Activated CD8-positive, alpha-beta memory T cell treated with anti-CD3 and anti-CD28 coated beads for 1 hour (primary cell): ENCODE data around the gene CSF3R.

Source experiments
- DNase-seq, 2 donors: peaks; one replicate each; pipeline ENCODE4 v3.0.0-alpha.2; 2020; ENCODE audit warnings: low read depth in 1 of 2; ENCODE audit errors: extremely low read depth in 1 of 2

CSF3R gene

DNA sequence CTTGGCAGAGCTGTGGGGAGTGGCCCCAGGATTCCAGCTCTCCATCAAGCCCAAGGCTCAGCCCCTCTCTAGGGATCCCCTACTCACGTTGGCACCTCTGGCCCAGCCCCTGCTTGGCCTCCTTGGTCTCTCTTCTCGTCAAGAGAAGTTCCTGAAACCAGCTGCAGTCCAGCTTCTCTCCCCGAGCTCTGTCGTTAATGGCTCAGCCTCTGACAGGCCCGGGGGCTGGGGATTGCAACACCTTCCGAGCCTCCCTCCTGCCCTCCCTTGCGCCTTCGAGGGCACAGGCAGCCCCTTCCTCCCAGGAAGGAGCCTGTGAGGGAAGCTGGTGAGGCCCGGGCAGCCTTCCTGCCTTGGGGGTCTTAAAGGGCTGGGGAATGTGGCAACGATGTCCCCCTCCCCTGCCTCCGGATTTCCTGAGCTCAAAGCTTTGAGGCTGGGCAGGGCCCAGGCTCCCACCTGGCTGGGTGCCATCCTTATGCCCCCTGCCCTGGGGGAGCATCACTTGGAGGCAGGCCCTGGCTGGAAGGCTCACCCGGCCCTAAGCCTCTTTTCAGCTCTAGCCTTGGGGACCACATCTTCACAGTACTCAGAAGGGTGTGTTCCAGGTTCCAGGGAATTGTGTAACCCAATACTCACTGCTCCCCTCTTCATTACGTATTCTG is at the start of gene CSF3R:
CSF3R (minus strand) TSS at position 190 of the 665 bp plus-strand sequence. CDS start 3,417 bp downstream, outside the sequence.
- no peak for DNase-seq

- DNase-seq, result no peak
Measured at GRCh38 chr1:36531833-36532232, 49.1 kb upstream of the CSF3R start.

DNA sequence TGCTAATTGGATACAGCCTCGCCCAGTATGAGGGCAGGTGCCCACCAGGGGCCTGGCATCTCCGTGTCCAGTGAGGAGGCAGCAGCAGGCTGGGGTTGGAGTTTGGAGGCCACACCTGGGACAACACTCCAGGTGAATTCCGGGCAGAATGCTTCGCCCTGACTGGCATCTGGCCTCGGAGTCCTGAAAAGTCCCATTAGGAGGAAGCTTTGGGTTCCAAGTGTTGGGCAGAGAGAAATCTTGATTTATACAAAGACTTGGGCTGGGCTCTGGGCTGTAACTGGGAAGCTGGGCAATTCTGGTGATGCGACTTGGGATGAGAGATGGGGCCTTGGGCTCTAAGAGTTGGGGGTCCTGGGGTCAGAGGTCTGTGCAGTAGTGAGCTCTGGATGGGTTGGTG is 48.1 kb upstream of the CSF3R start:
- DNase-seq, result no peak

- no peak for DNase-seq
Measured at GRCh38 chr1:36530261-36530660, 47.5 kb upstream of the CSF3R start.

DNA sequence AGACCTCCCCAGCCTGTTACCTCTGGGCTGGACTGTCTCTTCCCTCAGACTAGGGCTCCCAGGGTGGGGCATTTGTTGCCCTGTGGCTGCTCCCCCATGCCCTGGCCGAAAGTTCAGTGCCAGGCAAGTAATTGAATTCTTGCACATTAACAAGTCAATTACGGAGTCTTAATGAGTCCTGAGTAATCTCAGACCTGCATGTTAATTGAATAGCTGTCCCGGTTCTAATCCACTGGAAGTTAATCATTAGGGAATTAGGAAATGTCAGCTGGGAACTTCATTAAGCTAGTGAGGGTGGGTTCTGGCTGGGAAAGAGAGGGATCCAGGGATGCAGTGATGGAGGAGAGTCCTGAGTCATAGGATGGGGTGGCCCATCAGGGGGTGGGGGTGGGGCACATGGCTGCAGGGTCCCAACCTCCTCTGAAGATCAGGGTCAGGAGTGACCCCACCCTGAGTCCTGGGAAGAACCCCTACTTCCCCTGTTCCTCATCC is 47.1 kb upstream of the CSF3R start:
- DNase-seq, result no peak

DNA sequence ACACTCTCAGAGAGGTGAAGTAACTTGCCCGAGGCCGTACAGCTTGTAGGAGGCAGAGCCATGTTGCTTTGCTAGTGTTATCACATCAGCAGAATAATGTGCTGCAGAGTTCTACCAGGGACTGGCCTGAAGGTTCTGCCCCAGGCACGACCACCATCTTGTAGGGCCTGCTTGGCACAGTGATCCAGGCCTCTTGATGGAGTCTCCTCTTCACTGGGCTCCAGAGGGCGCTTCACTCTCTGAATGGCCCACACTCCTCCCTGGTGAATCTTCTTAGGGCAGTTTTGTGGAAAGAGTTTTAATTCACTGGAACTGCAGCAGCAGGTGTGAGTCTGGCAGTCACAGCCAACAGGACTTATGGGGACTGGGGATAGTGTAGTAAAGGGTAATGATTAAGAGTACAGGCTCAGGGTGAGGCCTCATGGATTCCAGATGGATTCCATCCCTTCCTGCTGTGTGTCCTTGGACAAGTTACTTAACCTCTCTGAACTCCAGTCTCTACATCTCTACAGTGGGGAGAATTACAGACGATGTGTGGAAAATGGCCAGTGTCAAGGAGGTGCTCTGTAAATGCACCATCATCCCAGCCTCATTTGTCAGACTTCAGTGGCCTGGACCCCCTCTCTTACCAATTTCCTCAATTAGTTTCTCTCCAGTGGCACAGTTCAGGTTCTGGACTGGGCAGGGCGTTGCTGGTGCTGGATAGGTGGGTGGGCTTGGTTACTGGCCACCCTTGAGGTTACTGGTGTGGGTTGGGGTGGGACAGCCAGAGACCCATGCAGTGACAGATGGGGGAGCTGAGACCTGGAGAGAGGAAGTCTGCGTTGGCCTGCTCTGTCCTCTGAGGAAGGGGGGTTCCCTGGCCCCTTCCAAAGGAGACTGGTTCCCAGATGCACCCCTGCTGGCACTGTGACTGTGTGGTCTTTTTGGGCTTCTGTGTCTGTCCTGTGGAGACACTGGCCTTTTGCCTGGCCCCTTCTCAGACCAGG is 45.9 kb upstream of the CSF3R start:
- DNase-seq, result no peak

- no peak for DNase-seq
Measured at GRCh38 chr1:36525166-36525565, 42.5 kb upstream of the CSF3R start.

DNA sequence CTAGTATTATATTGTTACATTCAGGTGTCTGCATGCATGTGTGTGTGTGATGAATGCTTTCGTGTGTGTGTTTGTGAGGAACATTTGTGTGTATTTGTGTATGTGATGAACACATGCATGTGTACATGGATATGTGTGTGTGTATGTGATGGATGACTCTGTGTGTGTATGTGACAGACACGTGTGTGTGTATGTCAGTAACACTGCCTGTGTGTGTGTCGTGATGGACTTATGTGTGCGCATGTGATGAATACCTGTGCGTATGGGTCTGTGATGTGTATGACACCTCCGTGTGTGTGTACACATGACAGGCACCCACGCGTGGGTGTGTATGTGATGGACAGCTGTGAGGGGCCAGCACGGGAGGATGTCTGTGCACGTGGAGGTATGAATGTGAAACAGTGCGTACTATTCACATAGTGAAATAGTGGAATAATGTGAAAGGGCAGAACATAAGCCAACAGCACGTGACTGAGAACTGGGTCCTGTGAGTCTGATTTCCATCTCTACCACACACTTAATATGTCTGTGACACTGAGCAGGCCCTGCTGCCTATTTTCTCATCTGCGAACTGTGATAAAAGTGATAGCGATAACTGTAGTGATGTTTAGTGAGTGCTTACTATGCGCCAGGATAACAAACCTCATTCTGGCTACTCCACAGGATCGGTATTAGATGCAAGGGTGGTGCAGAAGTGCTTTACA is 41.8 kb upstream of the CSF3R start:
- no peak for DNase-seq

GRCh38 chr1:36523850-36524249 is 41.1 kb upstream of the CSF3R start:
- no peak for DNase-seq

GRCh38 chr1:36523230-36523495 is 40.5 kb upstream of the CSF3R start:
- no peak for DNase-seq

- no peak for DNase-seq
Measured at GRCh38 chr1:36522461-36523229, 39.9 kb upstream of the CSF3R start.

DNA sequence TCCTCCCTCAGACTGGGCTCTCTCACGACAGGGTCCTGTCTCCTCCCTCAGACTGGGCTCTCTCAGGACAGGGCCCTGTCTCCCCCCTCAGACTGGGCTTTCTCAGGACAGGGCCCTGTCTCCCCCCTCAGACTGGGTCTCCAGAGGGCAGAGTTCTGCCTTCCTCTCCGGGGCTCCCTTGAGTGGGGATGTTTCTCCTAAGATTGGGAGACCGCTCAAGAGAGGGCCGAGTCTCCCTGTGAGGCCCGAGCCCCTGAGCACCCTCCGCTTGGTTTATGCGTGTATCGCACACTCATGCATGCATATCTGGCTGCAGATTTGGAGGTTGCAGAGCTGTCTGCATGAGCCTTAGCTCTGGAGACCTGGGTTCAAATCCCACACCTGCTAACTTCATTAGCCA is 39.3 kb upstream of the CSF3R start:
- DNase-seq, result no peak

DNA sequence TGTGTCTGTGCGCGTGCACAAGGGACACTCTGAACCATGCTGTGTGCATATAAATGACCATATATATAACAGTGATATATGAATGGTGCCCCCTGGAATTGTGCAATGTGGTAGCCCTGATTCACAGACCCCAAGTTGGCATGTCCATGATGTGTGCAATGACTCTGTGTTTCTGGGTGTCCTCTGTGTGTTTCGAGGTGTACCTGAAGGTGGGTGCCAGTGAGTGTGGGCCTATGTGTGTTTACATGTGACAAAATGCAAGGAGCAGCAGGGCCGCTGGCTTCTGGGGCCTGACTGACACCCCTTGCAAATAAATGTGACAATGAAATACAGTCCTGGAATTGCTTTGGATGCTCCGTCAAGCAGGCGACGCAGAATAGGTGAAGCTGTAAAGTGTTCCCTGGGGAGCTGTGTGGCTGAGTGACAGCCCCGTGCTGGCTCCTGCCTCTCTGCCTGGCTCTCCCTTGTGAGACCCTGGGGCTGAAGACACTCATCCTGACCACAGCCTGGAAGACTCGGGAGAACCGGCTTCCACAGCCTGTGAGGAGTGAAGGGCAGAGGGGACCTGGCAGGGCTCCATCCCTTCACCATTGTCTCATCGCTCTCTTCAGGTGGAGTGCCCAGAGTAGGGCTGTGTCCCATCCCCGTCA is 38.2 kb upstream of the CSF3R start:
- DNase-seq, result no peak

DNA sequence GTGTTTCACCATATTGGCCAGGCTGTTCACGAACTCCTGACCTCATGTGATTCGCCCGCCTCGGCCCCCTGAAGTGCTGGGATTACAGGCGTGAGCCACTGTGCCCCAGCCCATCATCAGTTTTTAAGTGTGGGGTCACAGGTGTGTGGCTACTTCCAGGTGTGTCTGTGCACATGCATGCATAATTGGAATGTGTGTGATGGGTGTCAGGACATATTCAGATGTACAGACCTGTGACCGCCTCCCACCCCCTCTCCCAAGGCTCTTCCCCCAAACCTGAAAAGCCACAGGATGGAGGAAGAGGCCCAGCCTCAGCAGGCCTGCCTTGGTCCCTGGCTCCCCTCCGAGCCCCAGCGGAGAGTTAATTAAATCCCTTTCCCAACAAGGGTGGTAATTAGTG is 37.3 kb upstream of the CSF3R start:
- DNase-seq, result no peak

DNA sequence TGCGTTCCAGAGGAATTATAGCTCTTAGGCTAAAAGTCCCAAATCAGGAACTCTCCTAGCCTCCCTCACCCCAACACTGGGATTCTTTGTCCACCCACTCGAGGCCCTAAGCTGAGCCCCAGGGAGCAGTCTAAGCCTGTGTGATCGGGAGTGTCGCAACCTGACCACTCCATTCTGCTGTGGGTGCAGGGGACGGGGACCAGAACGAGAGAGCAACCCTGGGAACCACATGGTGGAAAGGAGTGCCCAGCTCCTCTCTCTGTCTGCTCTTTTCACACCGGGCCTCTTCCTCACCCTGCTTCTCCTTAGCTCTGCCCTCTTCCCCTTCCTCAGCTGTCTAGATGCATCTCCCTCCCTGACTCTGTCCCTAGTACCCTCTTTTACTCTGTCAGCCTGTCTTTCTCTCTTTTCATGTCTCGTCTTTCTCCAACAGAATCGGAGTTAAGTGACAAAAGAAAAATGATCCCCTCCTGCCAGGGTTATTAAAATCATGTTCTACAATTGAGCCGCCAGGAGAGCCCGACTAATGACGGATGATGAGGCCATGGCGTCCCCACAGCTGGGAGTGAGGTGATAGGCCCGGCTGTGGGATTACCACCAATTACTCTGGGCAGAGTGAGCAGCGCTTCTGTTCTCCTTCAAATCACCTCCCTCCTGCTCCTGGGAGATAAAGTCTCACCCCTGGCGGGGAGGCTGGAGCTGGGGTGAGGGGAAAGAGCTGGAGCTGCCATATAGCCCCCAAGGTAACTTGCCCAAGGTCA is 34.5 kb upstream of the CSF3R start:
- DNase-seq, result no peak

GRCh38 chr1:36516372-36517010 is 33.8 kb upstream of the CSF3R start:
- DNase-seq, result peak in 1 of 2 donors; percentile 14

DNA sequence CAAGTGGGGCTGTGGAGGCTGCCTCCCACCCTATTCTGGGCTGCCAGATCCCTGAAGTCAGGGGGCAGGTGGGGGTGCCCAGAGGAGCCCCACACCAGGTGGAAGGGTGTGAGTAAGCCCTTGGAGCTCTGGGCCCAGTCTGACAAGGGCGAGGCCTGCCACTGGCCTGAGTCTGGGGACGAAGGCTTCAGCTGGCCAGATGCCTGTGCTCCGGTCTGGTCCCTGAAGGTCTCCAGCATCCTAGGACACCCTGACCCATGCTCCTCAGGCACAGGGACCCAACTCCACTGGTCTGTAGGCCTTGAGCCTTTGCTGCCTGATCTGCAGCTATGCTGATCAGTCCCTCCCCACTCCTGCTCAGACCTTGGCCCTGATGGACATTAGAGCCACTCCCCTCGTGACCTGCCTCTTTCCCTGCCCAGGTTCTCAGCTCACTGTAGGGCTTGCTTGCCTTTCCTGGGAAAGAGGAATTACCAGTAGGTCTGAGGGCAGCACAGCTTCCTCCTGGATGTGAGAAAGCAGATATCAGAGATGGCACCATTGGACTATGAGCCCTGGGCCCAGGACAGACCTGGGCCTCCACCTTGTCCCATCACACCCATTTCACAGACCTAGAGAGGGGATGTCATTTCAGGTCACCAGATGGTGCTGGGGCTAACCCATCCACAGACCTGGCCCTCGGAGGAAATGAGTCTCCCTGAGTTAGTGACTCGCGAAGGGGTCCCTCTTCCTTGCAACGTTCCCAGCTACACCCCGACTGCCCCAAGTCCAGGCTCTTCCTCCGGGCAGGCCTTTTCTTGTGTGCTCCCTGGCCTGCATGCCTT is 32.8 kb upstream of the CSF3R start:
- DNase-seq, result no peak

- DNase-seq, result no peak
Measured at GRCh38 chr1:36514501-36514900, 31.8 kb upstream of the CSF3R start.
